ENCODE results near the gene RAD54L.

RAD54L gene

GRCh38 chr1:46268578-46268977 is 21.0 kb downstream of the RAD54L start:
- no peak overlapping the region for H2AFZ ChIP-seq (ENCODE audit: low read depth, low read length, severe bottlenecking)
- no peak overlapping the region for H3K27ac ChIP-seq (ENCODE audit: low read depth, low read length)
- H3K4me2 ChIP-seq (ENCODE audit: low read depth, low read length, poor library complexity, severe bottlenecking): no peak overlapping the region
- H3K9me2 ChIP-seq (replicated peaks; ENCODE audit: insufficient read depth, low read length): no peaks in the 10 kb centered on the region
- no peak for TF ChIP-seq EZH2phosphoT487 (conservative IDR thresholded peaks at IDR 0.05; ENCODE audit: low read length)
- no peak for TF ChIP-seq CTCF (IDR thresholded peaks at IDR 0.05; ENCODE audit: insufficient read depth, low read length, poor library complexity, severe bottlenecking)
- H3K36me3 ChIP-seq (ENCODE audit: low read length): peaks cover 53% of the 10 kb centered on the region
- H3K79me2 ChIP-seq (ENCODE audit: insufficient read depth, low read length): no peaks in the 10 kb centered on the region
- no peaks in the 10 kb centered on the region for H3K9me3 ChIP-seq (ENCODE audit: insufficient read depth, low read length)
- no peak overlapping the region for H3K4me3 ChIP-seq (ENCODE audit: insufficient read depth, low read length, poor library complexity, severe bottlenecking)
- H3K27me3 ChIP-seq (ENCODE audit: low read length): no peaks in the 10 kb centered on the region
- no peak overlapping the region for H3K9ac ChIP-seq (ENCODE audit: low read length)
- no peaks in the 10 kb centered on the region for H4K20me1 ChIP-seq (ENCODE audit: low read depth, low read length)
- H3F3A ChIP-seq (ENCODE audit: insufficient read depth): no peaks in the 10 kb centered on the region

- Histone ChIP-seq H3K36me3 (ENCODE audit: low read length) (peaks cover 26% of the 10 kb centered on the region), H3K9ac (ENCODE audit: low read length) (no peak overlapping the region), H3K27ac (ENCODE audit: low read depth, low read length) (no peak overlapping the region), H2AFZ (ENCODE audit: low read depth, low read length, severe bottlenecking) (no peak overlapping the region), H3K4me2 (ENCODE audit: low read depth, low read length, poor library complexity, severe bottlenecking) (no peak overlapping the region), H3K79me2 (ENCODE audit: insufficient read depth, low read length) (no peaks in the 10 kb centered on the region), H3K9me3 (ENCODE audit: insufficient read depth, low read length) (no peaks in the 10 kb centered on the region), H3K27me3 (ENCODE audit: low read length) (no peaks in the 10 kb centered on the region), H3K4me3 (ENCODE audit: insufficient read depth, low read length, poor library complexity, severe bottlenecking) (no peak overlapping the region), H3K9me2 (replicated peaks; ENCODE audit: insufficient read depth, low read length) (no peaks in the 10 kb centered on the region), H3F3A (ENCODE audit: insufficient read depth) (0 out of 2 replicates have a peak, but pooled peaks cover 2% of the 10 kb centered on the region), H4K20me1 (ENCODE audit: low read depth, low read length) (no peaks in the 10 kb centered on the region)
- TF ChIP-seq CTCF (IDR thresholded peaks at IDR 0.05; ENCODE audit: insufficient read depth, low read length, poor library complexity, severe bottlenecking): no peak
- TF ChIP-seq EZH2phosphoT487 (conservative IDR thresholded peaks at IDR 0.05; ENCODE audit: low read length): no peak
Observed at GRCh38 chr1:46274225-46275029, 26.9 kb downstream of the RAD54L start.

GRCh38 chr1:46275030-46275337 is 27.4 kb downstream of the RAD54L start:
- H3K4me2 ChIP-seq (ENCODE audit: low read depth, low read length, poor library complexity, severe bottlenecking): no peak overlapping the region
- H3F3A ChIP-seq (ENCODE audit: insufficient read depth): 0 out of 2 replicates have a peak, but pooled peaks cover 4% of the 10 kb centered on the region
- no peaks in the 10 kb centered on the region for H3K9me2 ChIP-seq (replicated peaks; ENCODE audit: insufficient read depth, low read length)
- TF ChIP-seq CTCF (IDR thresholded peaks at IDR 0.05; ENCODE audit: insufficient read depth, low read length, poor library complexity, severe bottlenecking) (no peak), EZH2phosphoT487 (conservative IDR thresholded peaks at IDR 0.05; ENCODE audit: low read length) (no peak)
- no peak overlapping the region for H3K4me3 ChIP-seq (ENCODE audit: insufficient read depth, low read length, poor library complexity, severe bottlenecking)
- H3K79me2 ChIP-seq (ENCODE audit: insufficient read depth, low read length): no peaks in the 10 kb centered on the region
- no peaks in the 10 kb centered on the region for H3K27me3 ChIP-seq (ENCODE audit: low read length)
- no peaks in the 10 kb centered on the region for H4K20me1 ChIP-seq (ENCODE audit: low read depth, low read length)
- no peak overlapping the region for H2AFZ ChIP-seq (ENCODE audit: low read depth, low read length, severe bottlenecking)
- H3K27ac ChIP-seq (ENCODE audit: low read depth, low read length): no peak overlapping the region
- peaks cover 26% of the 10 kb centered on the region for H3K36me3 ChIP-seq (ENCODE audit: low read length)
- no peaks in the 10 kb centered on the region for H3K9me3 ChIP-seq (ENCODE audit: insufficient read depth, low read length)
- H3K9ac ChIP-seq (ENCODE audit: low read length): no peak overlapping the region
